H9 (cell line): ENCODE measurements around the gene ZNF175. TPM values are rescaled to one million over a fixed set of nuclear protein-coding genes. Genes with fewer than 3 reads are reported as not detected.

Experiments used
- DNase-seq: peaks from one replicate; pipeline ENCODE4 v3.0.0-alpha.2; 2017
- H2AFZ ChIP-seq: one replicate; pipeline ENCODE4 v1.6.1; 2013; ENCODE audit warnings: mild to moderate bottlenecking, low read length, control low read depth, moderate library complexity
- H2AK5ac ChIP-seq: 2 replicates; pipeline ENCODE4 v1.6.1; 2013; ENCODE audit warnings: low read length, control low read depth, mixed read lengths; ENCODE audit not compliant: insufficient read length
- H2BK120ac ChIP-seq: one replicate; pipeline ENCODE4 v1.6.1; 2013; ENCODE audit warnings: low read depth, mild to moderate bottlenecking, low read length, control low read depth, inconsistent platforms; ENCODE audit not compliant: poor library complexity, severe bottlenecking
- H2BK12ac ChIP-seq: 2 replicates; pipeline ENCODE4 v1.6.1; 2013; ENCODE audit warnings: low read length, control low read depth, mixed read lengths, low read depth; ENCODE audit not compliant: insufficient read length
- H2BK15ac ChIP-seq: 2 replicates; pipeline ENCODE4 v1.6.1; 2013; ENCODE audit warnings: low read depth, low read length, control low read depth
- H2BK20ac ChIP-seq: one replicate; pipeline ENCODE4 v1.6.1; 2013; ENCODE audit warnings: low read depth, mild to moderate bottlenecking, low read length, control low read depth, inconsistent platforms; ENCODE audit not compliant: poor library complexity, severe bottlenecking
- H2BK5ac ChIP-seq: 2 replicates; pipeline ENCODE4 v1.6.1; 2013; ENCODE audit warnings: low read length, control low read depth, mixed read lengths; ENCODE audit not compliant: insufficient read length
- H3K14ac ChIP-seq: 2 replicates; pipeline ENCODE4 v1.6.1; 2013; ENCODE audit warnings: low read length, control low read depth; ENCODE audit not compliant: insufficient read depth
- H3K18ac ChIP-seq: 2 replicates; pipeline ENCODE4 v1.6.1; 2013; ENCODE audit warnings: low read depth, mild to moderate bottlenecking, mixed read lengths, low read length, control low read depth; ENCODE audit not compliant: insufficient read length
- H3K23ac ChIP-seq: 2 replicates; pipeline ENCODE4 v1.6.1; 2013; ENCODE audit warnings: low read length, control low read depth, mixed read lengths, low read depth; ENCODE audit not compliant: insufficient read length
- H3K23me2 ChIP-seq: 2 replicates; pipeline ENCODE4 v1.6.1; 2013; ENCODE audit warnings: low read depth, mild to moderate bottlenecking, mixed read lengths, low read length, control low read depth; ENCODE audit not compliant: insufficient read length, poor library complexity, severe bottlenecking
- H3K27ac ChIP-seq: 2 replicates; pipeline ENCODE4 v1.5.1; 2013; ENCODE audit warnings: low read length, control low read depth, mixed read lengths, low read depth; ENCODE audit not compliant: insufficient read length
- H3K27me3 ChIP-seq: 2 replicates; pipeline ENCODE4 v1.6.1; 2013; ENCODE audit warnings: low read length, control low read depth, inconsistent platforms; ENCODE audit not compliant: insufficient read depth
- H3K4ac ChIP-seq: 2 replicates; pipeline ENCODE4 v1.6.1; 2013; ENCODE audit warnings: low read depth, mild to moderate bottlenecking, control low read depth, inconsistent platforms, low read length, moderate library complexity
- H3K4me1 ChIP-seq: 2 replicates; pipeline ENCODE4 v1.6.1; 2013; ENCODE audit warnings: low read length, control low read depth, inconsistent platforms; ENCODE audit not compliant: insufficient read depth
- H3K4me2 ChIP-seq: 2 replicates; pipeline ENCODE4 v1.6.1; 2013; ENCODE audit warnings: low read length, control low read depth, mixed read lengths; ENCODE audit not compliant: insufficient read length, insufficient read depth
- H3K56ac ChIP-seq: 2 replicates; pipeline ENCODE4 v1.6.1; 2013; ENCODE audit warnings: low read depth, mild to moderate bottlenecking, mixed read lengths, low read length, control low read depth; ENCODE audit not compliant: insufficient read length
- H3K79me1 ChIP-seq: 2 replicates; pipeline ENCODE4 v1.6.1; 2013; ENCODE audit warnings: low read depth, mild to moderate bottlenecking, moderate library complexity, low read length, control low read depth, inconsistent platforms; ENCODE audit not compliant: insufficient read depth, poor library complexity, severe bottlenecking
- H3K79me2 ChIP-seq: 2 replicates; pipeline ENCODE4 v1.6.1; 2013; ENCODE audit warnings: low read length, control low read depth, inconsistent platforms; ENCODE audit not compliant: insufficient read depth
- H3K9ac ChIP-seq: 2 replicates; pipeline ENCODE4 v1.6.1; 2013; ENCODE audit warnings: low read length, control low read depth, mixed read lengths; ENCODE audit not compliant: insufficient read length; ENCODE audit errors: extremely low read depth
- H3K9me3 ChIP-seq: one replicate; pipeline ENCODE4 v1.6.1; 2013; ENCODE audit warnings: low read depth, low read length, inconsistent platforms; ENCODE audit not compliant: control insufficient read depth
- H3T11ph ChIP-seq: one replicate; pipeline ENCODE4 v1.6.1; 2013; ENCODE audit warnings: mild to moderate bottlenecking, low read length, control low read depth, inconsistent platforms
- H4K20me1 ChIP-seq: one replicate; pipeline ENCODE4 v1.6.1; 2013; ENCODE audit not compliant: control insufficient read depth, insufficient read length, insufficient read depth
- H4K5ac ChIP-seq: 2 replicates; pipeline ENCODE4 v1.6.1; 2013; ENCODE audit warnings: low read depth, mild to moderate bottlenecking, mixed read lengths, low read length, control low read depth; ENCODE audit not compliant: insufficient read length
- H4K8ac ChIP-seq: replicated peaks from 2 replicates; pipeline ENCODE4 v1.6.1; 2013; ENCODE audit warnings: low read length, control low read depth, mixed read lengths, low read depth; ENCODE audit not compliant: insufficient read length
- H4K91ac ChIP-seq: 2 replicates; pipeline ENCODE4 v1.6.1; 2013; ENCODE audit warnings: low read depth, mild to moderate bottlenecking, moderate library complexity, mixed read lengths, low read length, control low read depth; ENCODE audit not compliant: insufficient read length
- H3K27ac Mint-ChIP-seq, 3 experiments: 2 replicates in 2 of 3; 3 replicates in 1 of 3; pipeline ENCODE4 v1.8.0; 2020 to 2021; ENCODE audit warnings: mixed read lengths in 3 of 3, mild to moderate bottlenecking in 1 of 3, moderate library complexity in 1 of 3
- H3K27me3 Mint-ChIP-seq: 2 replicates; pipeline ENCODE4 v1.8.0; 2021; ENCODE audit warnings: low read depth, mild to moderate bottlenecking, moderate library complexity, mixed read lengths
- H3K36me3 Mint-ChIP-seq, 3 experiments: 2 replicates in 2 of 3; 3 replicates in 1 of 3; pipeline ENCODE4 v1.8.0; 2020 to 2021; ENCODE audit warnings: low read depth in 3 of 3, mixed read lengths in 3 of 3; ENCODE audit not compliant: insufficient read depth in 1 of 3
- H3K4me1 Mint-ChIP-seq, 2 experiments: 2 replicates each; pipeline ENCODE4 v1.8.0; 2020; ENCODE audit warnings: mixed read lengths in 2 of 2
- H3K4me3 Mint-ChIP-seq, 2 experiments: 2 replicates in 1 of 2; 3 replicates in 1 of 2; pipeline ENCODE4 v1.8.0; 2020 to 2021; ENCODE audit warnings: mild to moderate bottlenecking in 2 of 2, mixed read lengths in 2 of 2, moderate library complexity in 1 of 2
- H3K9me3 Mint-ChIP-seq, 2 experiments: 2 replicates in 1 of 2; 3 replicates in 1 of 2; pipeline ENCODE4 v1.8.0; 2020; ENCODE audit warnings: mild to moderate bottlenecking in 2 of 2, mixed read lengths in 2 of 2, moderate library complexity in 1 of 2
- CTCF ChIP-seq: fragments of 200-600 bp; sonication (generic); conservative IDR thresholded peaks from 3 replicates; pipeline ENCODE4 v1.8.0; 2021; ENCODE audit warnings: antibody characterized with exemption, mild to moderate bottlenecking
- total RNA-seq: library from RNA; stranded (reverse); gene quantifications from 2 replicates; pipeline ENCODE4 v1.2.1, GENCODE V29; 2021

ZNF175 gene
- total RNA-seq, 1 experiment from 2014 or later: 10.7 TPM

DNA sequence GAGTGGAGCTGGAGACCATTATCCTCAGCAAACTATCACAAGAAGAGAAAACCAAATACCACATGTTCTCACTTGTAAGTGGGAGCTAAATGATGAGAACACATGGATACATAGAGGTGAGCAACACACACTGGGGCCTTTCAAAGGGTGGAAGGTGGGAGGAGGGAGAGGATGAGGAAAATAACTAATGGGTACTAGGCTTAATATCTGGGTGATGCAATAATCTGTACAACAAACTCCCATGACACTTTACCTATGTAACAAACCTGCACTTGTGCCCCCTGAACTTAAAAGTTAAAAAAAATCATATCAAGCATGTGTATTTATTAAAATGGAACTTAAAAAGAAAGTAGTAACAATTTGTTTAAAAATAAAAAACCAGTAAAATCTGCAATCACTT, 70.6 kb downstream of the ZNF175 start:
- Histone ChIP-seq H3K27ac (no peak overlapping the region), H3K4me2 (no peak overlapping the region), H3K18ac (no peak overlapping the region), H4K5ac (no peak overlapping the region), H3T11ph (no peak overlapping the region), H3K9me3 (peaks cover 3% of the 10 kb centered on the region), H2BK120ac (no peak overlapping the region), H3K27me3 (no peaks in the 10 kb centered on the region), H2BK12ac (no peak overlapping the region), H2AK5ac (no peak overlapping the region), H2AFZ (no peak overlapping the region), H3K14ac (no peak overlapping the region), H4K91ac (no peak overlapping the region), H2BK5ac (no peak overlapping the region), H3K4ac (no peak overlapping the region), H3K56ac (no peak overlapping the region), H3K9ac (no peak overlapping the region), H3K4me1 (no peaks in the 10 kb centered on the region), H3K79me2 (no peaks in the 10 kb centered on the region), H3K79me1 (no peaks in the 10 kb centered on the region), H3K23ac (no peak overlapping the region), H4K8ac (no peak overlapping the region), H3K23me2 (no peaks in the 10 kb centered on the region), H2BK20ac (no peak overlapping the region), H2BK15ac (no peak overlapping the region), H4K20me1 (no peaks in the 10 kb centered on the region)
- Mint-ChIP-seq H3K4me1 (peaks cover 0 to 4% of the 10 kb centered on the region in 2 experiments; a peak in 2 of 4 replicates), H3K4me3 (no peak overlapping the region), H3K36me3 (peaks cover 3 to 6% (median 4%) of the 10 kb centered on the region in 3 experiments; a peak in 5 of 7 replicates), H3K9me3 (peaks cover 70 to 90% of the 10 kb centered on the region in 2 experiments), H3K27me3 (peaks cover 26% of the 10 kb centered on the region), H3K27ac (no peak overlapping the region)
- DNase-seq: no peak
- no peak for TF ChIP-seq CTCF

Other genes with a start within 250 kb of the ZNF175 start
- 5.3 and 5.6 TPM in 2 replicates for gene VSIG10L, start 229.1 kb upstream of the ZNF175 start, total RNA-seq
- 44.8 and 49.4 TPM in 2 replicates for gene ETFB, start 204.9 kb upstream of the ZNF175 start, total RNA-seq
- gene CLDND2, start 202.3 kb upstream of the ZNF175 start, total RNA-seq: 1.7 TPM in 1 of 2 replicates, not detected in the other
- gene NKG7, start 198.6 kb upstream of the ZNF175 start, total RNA-seq: not detected in 2 replicates
- not detected in 2 replicates for gene LIM2, start 183.3 kb upstream of the ZNF175 start, total RNA-seq
- 4.1 and 4.8 TPM in 2 replicates for gene C19orf84, start 180.7 kb upstream of the ZNF175 start, total RNA-seq
- gene SIGLEC10, start 153.6 kb upstream of the ZNF175 start, total RNA-seq: not detected in 2 replicates
- gene SIGLEC8, start 112.8 kb upstream of the ZNF175 start, total RNA-seq: not detected in 2 replicates
- gene CEACAM18, start 92.7 kb upstream of the ZNF175 start, total RNA-seq: not detected in 2 replicates
- gene SIGLEC12, start 69.5 kb upstream of the ZNF175 start, total RNA-seq: not detected in 2 replicates
- 0.31 TPM in 1 of 2 replicates, not detected in the other for gene SIGLEC6, start 39.6 kb upstream of the ZNF175 start, total RNA-seq
- gene SIGLEC5, start 59.1 kb downstream of the ZNF175 start, total RNA-seq: not detected in 2 replicates
- gene SIGLEC14, start 75.5 kb downstream of the ZNF175 start, total RNA-seq: not detected in 2 replicates
- 16.0 and 18.9 TPM in 2 replicates for gene SPACA6, start 122.0 kb downstream of the ZNF175 start, total RNA-seq
- 0.53 and 0.70 TPM in 2 replicates for gene HAS1, start 152.7 kb downstream of the ZNF175 start, total RNA-seq
- not detected in 2 replicates for gene FPR1, start 180.6 kb downstream of the ZNF175 start, total RNA-seq
- gene FPR2, start 189.9 kb downstream of the ZNF175 start, total RNA-seq: not detected in 2 replicates
- not detected in 2 replicates for gene FPR3, start 223.9 kb downstream of the ZNF175 start, total RNA-seq